Activated CD4-positive, alpha-beta T cell treated with anti-CD3 and anti-CD28 coated beads, Interleukin-2, amount 10 ng/mL, durations not matched to agents 24 days and 14 days (primary cell): ENCODE measurements around the gene CHPT1. TPM values are rescaled to one million over a fixed set of nuclear protein-coding genes. Genes with fewer than 3 reads are reported as not detected.
"Not testable (repeated sequence)": the region's sequence is repeated elsewhere in the genome, so short reads cannot be mapped to it uniquely, and the experiment has no call there.

ENCODE experiments used
- DNase-seq: peaks from one replicate; pipeline ENCODE4 v3.0.0; 2022
- H3K27ac Mint-ChIP-seq: one replicate; pipeline ENCODE4 v1.8.0; 2022; ENCODE audit warnings: mild to moderate bottlenecking, mixed read lengths
- H3K27me3 Mint-ChIP-seq: one replicate; pipeline ENCODE4 v1.8.0; 2022; ENCODE audit warnings: mixed read lengths
- H3K36me3 Mint-ChIP-seq: one replicate; pipeline ENCODE4 v1.8.0; 2022; ENCODE audit warnings: low read depth, mild to moderate bottlenecking, mixed read lengths
- H3K4me1 Mint-ChIP-seq: one replicate; pipeline ENCODE4 v1.8.0; 2021; ENCODE audit warnings: mixed read lengths
- H3K4me3 Mint-ChIP-seq: one replicate; pipeline ENCODE4 v1.8.0; 2022; ENCODE audit warnings: mild to moderate bottlenecking, moderate library complexity, mixed read lengths
- H3K9me3 Mint-ChIP-seq: one replicate; pipeline ENCODE4 v1.8.0; 2021; ENCODE audit warnings: mixed read lengths
- intact Hi-C: fragments of 100-400 bp; cut with micrococcal nuclease; formaldehyde crosslinking; loops from one replicate; pipeline ENCODE4 v1.15.1; 2023
- total RNA-seq: library from RNA; stranded (reverse); gene quantifications from 2 replicates; pipeline ENCODE4 v1.2.3, GENCODE V29; 2022

CHPT1 gene
- total RNA-seq, 1 donor from 2014 or later = 13.9 TPM

DNA sequence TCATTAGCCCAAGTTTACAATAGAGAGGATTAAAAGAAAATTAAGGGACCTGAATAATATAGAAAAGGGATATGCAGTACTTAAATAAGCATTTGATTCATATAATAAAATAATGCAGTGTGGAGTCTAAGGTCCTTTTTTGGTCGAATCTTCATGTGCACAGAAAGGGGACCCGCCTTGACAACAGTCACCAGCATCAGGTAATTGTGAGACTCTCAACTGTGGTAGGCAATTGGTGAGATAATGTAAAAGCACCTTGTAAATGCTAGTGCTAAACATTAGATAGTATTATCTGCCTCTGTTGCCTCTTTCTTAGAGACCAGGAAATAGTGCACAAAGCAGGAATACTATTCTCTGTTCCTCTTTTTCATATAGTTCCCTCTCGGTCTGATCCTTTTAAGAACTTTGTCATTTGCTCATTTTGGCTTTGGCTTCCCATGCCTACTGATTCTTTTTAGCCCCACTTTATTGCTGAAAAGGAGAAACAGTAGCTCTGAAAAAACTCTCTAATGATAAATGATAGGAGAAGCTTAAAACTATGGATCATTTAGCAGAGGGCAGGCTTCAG lies 17.5 kb downstream of the CHPT1 start:
- intact Hi-C loops = no loop called here
- no peaks in the 10 kb centered on the region for H3K4me1 Mint-ChIP-seq
- no peak for DNase-seq
- H3K36me3 Mint-ChIP-seq = no peaks in the 10 kb centered on the region
- no peak overlapping the region for H3K27ac Mint-ChIP-seq
- H3K9me3 Mint-ChIP-seq = no peaks in the 10 kb centered on the region
- H3K4me3 Mint-ChIP-seq = no peak overlapping the region
- H3K27me3 Mint-ChIP-seq = no peaks in the 10 kb centered on the region

DNA sequence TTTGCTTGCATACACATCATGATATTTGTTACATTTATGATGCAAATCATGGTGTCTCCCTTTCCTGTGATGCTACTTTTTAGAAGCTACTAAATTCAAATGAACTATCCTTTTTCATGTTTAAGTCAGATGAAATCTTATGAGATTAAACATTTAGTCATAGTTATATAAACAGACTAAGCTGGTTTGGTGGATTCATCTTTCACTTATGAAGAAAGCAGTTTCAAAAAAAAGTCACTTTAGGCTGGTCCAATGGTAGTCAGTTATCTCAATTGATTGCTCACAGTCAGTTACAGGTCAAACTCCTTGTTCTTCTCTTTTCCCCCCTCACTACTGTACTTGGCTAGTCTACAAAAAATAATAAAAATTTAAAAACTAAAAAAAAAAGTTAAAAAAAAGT lies 22.1 kb downstream of the CHPT1 start:
- intact Hi-C loops = no loop called here
- no peaks in the 10 kb centered on the region for H3K9me3 Mint-ChIP-seq
- no peak overlapping the region for H3K27ac Mint-ChIP-seq
- no peaks in the 10 kb centered on the region for H3K4me1 Mint-ChIP-seq
- DNase-seq = no peak
- H3K27me3 Mint-ChIP-seq = no peaks in the 10 kb centered on the region
- H3K36me3 Mint-ChIP-seq = no peaks in the 10 kb centered on the region
- no peak overlapping the region for H3K4me3 Mint-ChIP-seq

DNA sequence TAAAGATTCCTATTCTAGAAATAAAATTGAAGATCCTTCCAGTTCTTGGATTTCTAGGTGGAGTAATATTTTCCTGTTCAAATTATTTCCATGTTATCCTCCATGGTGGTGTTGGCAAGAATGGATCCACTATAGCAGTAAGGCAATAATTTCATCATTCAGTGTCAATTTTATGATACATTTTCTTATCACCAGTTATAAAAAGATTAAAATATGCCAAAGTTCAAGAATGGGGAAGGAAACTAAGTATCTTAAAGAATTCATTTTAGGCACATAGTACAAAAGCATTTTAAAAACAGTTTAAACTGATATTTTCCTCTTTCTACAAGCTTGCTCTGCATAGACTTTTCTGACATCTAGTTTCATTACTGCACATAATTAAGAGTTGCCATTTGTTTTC lies 22.7 kb downstream of the CHPT1 start:
- intact Hi-C loops = no loop called here
- DNase-seq = no peak
- Mint-ChIP-seq H3K4me3 (no peak overlapping the region), H3K36me3 (no peaks in the 10 kb centered on the region), H3K27me3 (no peaks in the 10 kb centered on the region), H3K4me1 (no peaks in the 10 kb centered on the region), H3K27ac (no peak overlapping the region), H3K9me3 (no peaks in the 10 kb centered on the region)

DNA sequence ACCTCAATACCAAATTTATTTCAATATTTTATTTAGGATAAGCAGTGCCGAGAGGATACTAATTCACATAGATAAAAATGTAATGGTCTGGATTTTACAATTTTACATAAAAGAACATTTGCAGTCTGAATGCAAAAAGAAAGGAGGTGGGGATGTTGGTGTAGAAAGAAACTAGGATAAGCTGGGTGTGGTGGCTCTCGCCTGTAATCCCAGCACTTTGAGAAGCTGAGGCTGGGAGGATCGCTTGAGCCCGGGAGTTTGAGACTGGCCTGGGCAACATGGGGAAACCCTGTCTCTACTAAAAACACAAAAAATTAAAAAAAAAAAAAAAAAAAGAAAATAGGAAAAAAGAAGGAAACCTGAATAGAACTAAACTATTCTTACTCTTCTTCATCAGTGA lies 25.0 kb downstream of the CHPT1 start:
- intact Hi-C loops = no loop called here
- H3K9me3 Mint-ChIP-seq = no peaks in the 10 kb centered on the region
- H3K4me1 Mint-ChIP-seq = peaks cover 4% of the 10 kb centered on the region
- DNase-seq = no peak
- no peak overlapping the region for H3K4me3 Mint-ChIP-seq
- H3K27me3 Mint-ChIP-seq = no peaks in the 10 kb centered on the region
- no peak overlapping the region for H3K27ac Mint-ChIP-seq
- no peaks in the 10 kb centered on the region for H3K36me3 Mint-ChIP-seq

DNA sequence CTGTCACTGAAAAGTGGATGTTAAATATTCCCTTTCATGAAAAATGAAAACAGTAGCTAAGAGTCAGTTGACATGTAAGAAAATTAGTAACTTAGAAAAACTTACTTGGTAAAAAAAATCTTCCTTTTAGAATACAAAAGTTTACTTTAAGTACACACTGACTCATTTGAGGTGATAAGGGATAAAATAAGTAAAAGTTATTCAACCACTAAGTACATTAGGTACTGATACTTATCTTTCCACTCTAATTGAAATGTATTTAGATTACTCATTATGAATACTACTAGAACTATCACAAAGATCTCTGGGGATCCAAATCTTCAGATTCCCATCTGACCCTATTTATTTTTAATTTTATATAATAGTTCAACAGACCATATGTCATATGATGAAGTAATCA lies 29.7 kb downstream of the CHPT1 start:
- Mint-ChIP-seq H3K4me3 (no peak overlapping the region), H3K4me1 (peaks cover 4% of the 10 kb centered on the region), H3K36me3 (peaks cover 6% of the 10 kb centered on the region), H3K27me3 (no peaks in the 10 kb centered on the region), H3K9me3 (no peaks in the 10 kb centered on the region), H3K27ac (no peak overlapping the region)
- no peak for DNase-seq
- intact Hi-C loops = no loop called here

DNA sequence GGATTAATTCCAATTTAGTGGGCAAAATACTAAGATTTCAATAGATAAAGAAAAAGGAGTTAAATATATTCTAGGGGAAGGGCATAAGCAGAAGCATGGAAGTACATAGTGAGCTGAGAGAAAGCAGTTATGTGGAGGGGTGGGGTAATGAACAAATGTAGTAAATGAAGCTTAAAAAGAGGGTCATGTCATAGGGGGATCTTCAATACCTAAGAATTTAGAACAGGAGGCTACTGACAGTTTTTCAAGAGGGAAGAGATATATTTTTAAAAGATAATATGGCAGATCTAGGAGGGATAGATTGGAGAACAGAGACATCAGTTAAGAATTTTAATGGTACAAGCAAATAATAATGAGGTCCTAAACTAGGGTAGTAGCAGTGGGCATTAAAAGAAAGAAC lies 32.4 kb downstream of the CHPT1 start:
- Mint-ChIP-seq H3K27me3 (no peaks in the 10 kb centered on the region), H3K9me3 (no peaks in the 10 kb centered on the region), H3K4me1 (peaks cover 4% of the 10 kb centered on the region), H3K4me3 (no peak overlapping the region), H3K27ac (no peak overlapping the region), H3K36me3 (peaks cover 6% of the 10 kb centered on the region)
- intact Hi-C loops = no loop called here
- no peak for DNase-seq

DNA sequence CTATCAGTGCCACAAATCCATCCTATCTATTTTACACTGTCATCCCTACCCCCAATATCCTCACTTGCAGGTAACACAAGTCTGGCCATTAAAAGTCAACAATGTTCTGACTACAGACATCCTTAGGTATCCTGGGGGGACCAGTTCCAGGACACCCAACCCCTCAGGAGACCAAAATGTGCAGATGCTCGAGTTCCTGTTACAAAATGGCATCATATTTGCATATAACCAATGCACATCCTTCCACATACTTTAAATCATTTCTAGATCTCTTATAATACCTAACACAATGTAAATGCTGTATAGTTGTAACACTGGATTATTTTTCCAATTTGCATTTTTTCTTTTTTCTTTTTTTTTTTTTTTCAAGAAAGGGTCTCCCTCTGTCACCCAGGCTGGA lies 34.9 kb downstream of the CHPT1 start:
- DNase-seq = no peak
- Mint-ChIP-seq H3K9me3 (no peaks in the 10 kb centered on the region), H3K27me3 (no peaks in the 10 kb centered on the region), H3K4me1 (no peaks in the 10 kb centered on the region), H3K27ac (no peak overlapping the region), H3K36me3 (peaks cover 6% of the 10 kb centered on the region), H3K4me3 (no peak overlapping the region)
- intact Hi-C loops = no loop called here

DNA sequence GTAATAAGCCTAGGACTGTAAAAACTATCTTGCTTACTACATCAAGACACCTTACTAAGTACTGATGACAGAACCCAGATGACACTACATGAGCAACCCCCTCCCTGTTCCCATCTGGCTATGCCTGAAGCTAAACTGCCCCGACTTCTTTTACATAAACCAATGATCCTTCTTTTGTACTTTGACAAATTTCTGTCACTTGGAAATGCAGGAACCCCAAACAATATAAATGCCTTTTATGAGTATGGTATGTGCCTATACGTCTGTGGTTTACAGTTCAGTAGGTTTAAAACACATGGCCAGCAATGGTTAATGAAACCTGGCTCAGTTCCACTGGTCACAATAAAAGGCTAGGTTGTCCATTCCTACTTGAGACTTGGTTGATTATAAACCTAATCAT lies 35.7 kb downstream of the CHPT1 start:
- DNase-seq = no peak
- Mint-ChIP-seq H3K4me3 (no peak overlapping the region), H3K27ac (no peak overlapping the region), H3K27me3 (no peaks in the 10 kb centered on the region), H3K4me1 (no peaks in the 10 kb centered on the region), H3K36me3 (peaks cover 6% of the 10 kb centered on the region), H3K9me3 (no peaks in the 10 kb centered on the region)
- intact Hi-C loops = no loop called here

DNA sequence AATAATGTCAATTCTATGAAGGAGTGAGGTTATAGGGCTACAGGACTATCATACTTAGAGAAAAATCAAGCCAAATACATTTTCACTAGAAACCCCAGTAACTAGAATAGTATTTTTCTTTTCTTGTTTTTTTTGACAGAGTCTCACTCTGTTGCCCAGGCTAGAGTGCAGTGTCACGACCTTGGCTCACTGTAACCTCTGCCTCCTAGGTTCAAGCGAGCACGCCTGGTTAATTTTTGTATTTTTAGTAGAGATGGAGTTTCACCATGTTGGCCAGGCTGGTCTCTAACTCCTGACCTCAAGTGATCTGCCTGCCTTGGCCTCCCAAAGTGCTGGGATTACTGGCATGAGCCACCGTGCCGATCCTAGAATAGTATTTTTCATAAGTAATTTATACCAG lies 37.0 kb downstream of the CHPT1 start:
- H3K27ac Mint-ChIP-seq, H3K27me3 Mint-ChIP-seq, H3K4me1 Mint-ChIP-seq, H3K4me3 Mint-ChIP-seq, DNase-seq, intact Hi-C loops, H3K9me3 Mint-ChIP-seq, H3K36me3 Mint-ChIP-seq: not testable (repeated sequence)

DNA sequence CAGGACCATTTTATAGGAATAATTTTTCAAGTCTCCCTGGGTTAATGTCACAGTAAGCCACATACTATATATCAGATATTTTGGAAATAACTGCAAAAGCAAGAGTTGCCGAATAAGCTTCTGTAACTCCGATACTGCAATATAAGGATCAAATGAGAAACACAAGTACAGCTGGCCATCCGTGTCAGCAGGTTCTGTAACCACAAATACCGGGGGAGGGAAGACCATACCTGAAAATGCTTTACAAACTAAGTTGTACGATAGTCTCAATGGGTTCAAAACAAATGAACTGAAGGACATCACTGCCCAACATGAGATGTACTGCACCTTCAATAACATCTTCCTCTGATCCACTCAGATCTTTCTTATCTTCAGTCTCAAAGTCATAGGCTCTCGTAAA lies 40.0 kb downstream of the CHPT1 start:
- no peak for DNase-seq
- intact Hi-C loops = no loop called here
- no peak overlapping the region for H3K27ac Mint-ChIP-seq
- H3K36me3 Mint-ChIP-seq = no peaks in the 10 kb centered on the region
- no peaks in the 10 kb centered on the region for H3K27me3 Mint-ChIP-seq
- H3K9me3 Mint-ChIP-seq = no peaks in the 10 kb centered on the region
- H3K4me1 Mint-ChIP-seq = no peaks in the 10 kb centered on the region
- no peak overlapping the region for H3K4me3 Mint-ChIP-seq

DNA sequence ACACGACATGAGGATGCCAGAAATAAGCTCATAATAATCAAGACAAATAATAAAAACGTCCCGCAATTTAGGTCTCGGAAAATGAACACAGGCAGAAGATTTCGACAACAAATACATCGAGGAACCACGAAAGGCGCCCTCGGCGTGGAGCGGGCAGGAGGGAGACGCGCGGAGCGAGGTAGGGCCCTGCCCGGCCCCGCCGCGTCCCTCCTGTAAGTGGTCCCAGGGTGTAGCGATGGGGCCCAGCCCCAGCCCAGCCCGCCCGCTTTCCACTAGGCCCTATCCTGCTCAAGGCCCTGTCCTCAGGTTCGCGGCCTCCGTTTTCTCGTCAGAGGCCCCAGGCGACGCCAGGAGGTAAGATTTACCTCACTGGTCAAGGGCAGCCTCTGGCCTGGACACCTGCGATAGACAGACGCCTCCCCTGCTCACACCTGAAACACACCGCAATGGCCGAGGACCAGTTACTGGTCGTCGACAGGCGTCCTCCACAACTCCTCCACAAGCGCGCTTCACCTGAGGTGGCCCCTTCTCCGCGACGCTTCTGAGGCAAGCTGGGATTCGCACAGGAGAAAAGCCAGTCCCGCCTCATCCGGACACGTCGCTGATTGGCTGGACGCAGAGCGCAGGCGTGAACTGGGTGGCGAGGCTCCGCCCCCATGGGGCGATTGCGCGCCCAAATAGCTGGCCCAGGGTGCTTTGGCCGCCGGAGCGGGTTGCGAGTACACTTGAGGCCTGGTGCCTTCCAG lies 41.7 kb downstream of the CHPT1 start, which contains the start of gene SYCP3:
SYCP3 (minus strand) TSS at position 543 of the 746 bp plus-strand sequence. CDS start 1,527 bp downstream, outside the sequence.
- Mint-ChIP-seq H3K27ac (no peak within 1 kb of the TSS), H3K9me3 (no peaks in the 10 kb centered on the region), H3K27me3 (no peaks in the 10 kb centered on the region), H3K4me1 (peaks cover 4% of the 10 kb centered on the region), H3K4me3 (no peak within 1 kb of the TSS), H3K36me3 (peaks cover 10% of the 10 kb centered on the region)
- DNase-seq = no peak
- intact Hi-C loops = no loop called here

DNA sequence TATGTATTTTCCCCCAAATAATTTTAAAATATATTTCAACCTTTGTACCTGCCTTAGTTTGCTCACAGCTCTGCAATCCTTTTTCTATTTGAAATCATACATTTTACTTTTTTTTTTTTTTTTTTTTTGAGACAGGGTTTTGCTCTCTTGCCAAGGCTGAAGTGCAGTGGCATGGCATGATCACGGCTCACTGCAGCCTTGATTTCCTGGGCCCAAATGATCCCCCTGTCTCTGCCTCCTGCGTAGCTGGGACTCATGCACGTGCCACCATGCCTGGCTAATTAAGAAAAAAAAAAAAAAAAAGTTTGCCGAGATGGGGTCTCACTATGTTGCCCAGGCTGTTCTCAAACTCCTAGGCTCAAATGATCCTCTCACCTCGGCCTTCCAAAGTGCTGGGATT lies 43.1 kb downstream of the CHPT1 start:
- peaks cover 4% of the 10 kb centered on the region for H3K4me1 Mint-ChIP-seq
- no peaks in the 10 kb centered on the region for H3K9me3 Mint-ChIP-seq
- H3K27me3 Mint-ChIP-seq = no peaks in the 10 kb centered on the region
- no peak overlapping the region for H3K27ac Mint-ChIP-seq
- intact Hi-C loops = loop anchor here (5.0 kb wide), 1 partner anchor 43 kb away; the partner anchor contains the start of gene CHPT1
- H3K4me3 Mint-ChIP-seq = no peak overlapping the region
- DNase-seq = no peak
- H3K36me3 Mint-ChIP-seq = peaks cover 16% of the 10 kb centered on the region

DNA sequence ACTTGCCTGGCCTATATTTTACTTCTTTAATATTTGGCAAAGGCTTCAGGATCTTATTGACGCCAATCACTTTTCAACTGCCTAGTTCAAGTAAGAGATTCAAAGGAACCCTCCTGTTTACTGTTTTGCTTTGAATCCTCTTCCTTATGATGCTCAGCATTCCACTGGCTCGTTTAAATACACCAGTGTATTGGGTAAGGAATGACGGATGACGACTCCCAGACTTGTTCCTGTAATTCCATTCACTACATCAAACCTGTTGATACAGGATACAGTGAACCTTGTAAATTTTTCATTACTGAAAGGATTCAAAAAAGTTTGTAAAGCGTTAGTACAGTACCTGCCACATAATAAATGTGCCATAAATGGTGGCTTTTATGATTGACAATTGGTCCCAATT lies 43.5 kb downstream of the CHPT1 start:
- no peak for DNase-seq
- peaks cover 17% of the 10 kb centered on the region for H3K36me3 Mint-ChIP-seq
- H3K4me1 Mint-ChIP-seq = peaks cover 4% of the 10 kb centered on the region
- no peak overlapping the region for H3K27ac Mint-ChIP-seq
- H3K27me3 Mint-ChIP-seq = no peaks in the 10 kb centered on the region
- intact Hi-C loops = loop anchor here (5.0 kb wide), 1 partner anchor 44 kb away; the partner anchor contains the start of gene CHPT1
- H3K9me3 Mint-ChIP-seq = no peaks in the 10 kb centered on the region
- no peak overlapping the region for H3K4me3 Mint-ChIP-seq

DNA sequence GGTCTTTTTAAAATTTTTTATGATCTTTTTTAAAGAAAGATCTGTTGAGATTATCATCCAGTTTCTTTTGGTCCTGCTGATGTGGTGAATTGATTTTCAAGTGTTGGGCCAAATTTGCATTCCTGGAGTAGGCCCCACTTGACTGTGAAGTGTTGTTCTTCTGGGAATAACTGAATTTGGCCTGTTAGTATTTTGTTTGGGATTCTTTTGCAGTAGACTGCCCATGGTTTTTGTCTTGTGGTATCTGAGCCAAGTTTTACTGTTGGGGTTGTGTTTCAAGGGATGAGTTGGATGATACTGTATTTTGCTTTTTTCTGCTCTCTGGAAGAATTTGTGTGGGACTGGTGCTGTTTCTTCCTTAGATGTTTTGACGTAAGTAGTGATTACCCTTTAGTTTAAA lies 45.8 kb downstream of the CHPT1 start:
- Mint-ChIP-seq H3K4me3 (no peak overlapping the region), H3K36me3 (peaks cover 25% of the 10 kb centered on the region), H3K4me1 (peaks cover 4% of the 10 kb centered on the region), H3K27ac (no peak overlapping the region), H3K9me3 (no peaks in the 10 kb centered on the region), H3K27me3 (no peaks in the 10 kb centered on the region)
- no peak for DNase-seq
- intact Hi-C loops = loop anchor here (5.0 kb wide), 1 partner anchor 46 kb away; the partner anchor contains the start of gene CHPT1
